Cardiac fibroblast (primary cell): Measurements from ENCODE around the gene NELFCD.

Experiments used
- DNase-seq, 2 donors: peaks; one replicate each; pipeline versions ENCODE4 v3.0.0 to v3.0.0-alpha.2; 2010; ENCODE audit warnings: low read depth in 2 of 2
- H3K4me3 ChIP-seq, 2 donors: replicated peaks in 1 of 2; 1 replicate in 1 of 2; 2 replicates in 1 of 2; pipeline ENCODE4 v1.5.1; 2011; ENCODE audit warnings: low read depth in 2 of 2, low read length in 2 of 2, mild to moderate bottlenecking in 2 of 2, moderate library complexity in 1 of 2
- CTCF ChIP-seq: IDR thresholded peaks from one replicate; pipeline ENCODE4 v1.5.1; 2011; ENCODE audit warnings: low read depth, mild to moderate bottlenecking, low read length, inconsistent platforms

NELFCD gene

GRCh38 chr20:58989196-58989595 lies 8.1 kb downstream of the NELFCD start:
- no peak for TF ChIP-seq CTCF
- DNase-seq: no peak
- H3K4me3 ChIP-seq: no peak overlapping the region

DNA sequence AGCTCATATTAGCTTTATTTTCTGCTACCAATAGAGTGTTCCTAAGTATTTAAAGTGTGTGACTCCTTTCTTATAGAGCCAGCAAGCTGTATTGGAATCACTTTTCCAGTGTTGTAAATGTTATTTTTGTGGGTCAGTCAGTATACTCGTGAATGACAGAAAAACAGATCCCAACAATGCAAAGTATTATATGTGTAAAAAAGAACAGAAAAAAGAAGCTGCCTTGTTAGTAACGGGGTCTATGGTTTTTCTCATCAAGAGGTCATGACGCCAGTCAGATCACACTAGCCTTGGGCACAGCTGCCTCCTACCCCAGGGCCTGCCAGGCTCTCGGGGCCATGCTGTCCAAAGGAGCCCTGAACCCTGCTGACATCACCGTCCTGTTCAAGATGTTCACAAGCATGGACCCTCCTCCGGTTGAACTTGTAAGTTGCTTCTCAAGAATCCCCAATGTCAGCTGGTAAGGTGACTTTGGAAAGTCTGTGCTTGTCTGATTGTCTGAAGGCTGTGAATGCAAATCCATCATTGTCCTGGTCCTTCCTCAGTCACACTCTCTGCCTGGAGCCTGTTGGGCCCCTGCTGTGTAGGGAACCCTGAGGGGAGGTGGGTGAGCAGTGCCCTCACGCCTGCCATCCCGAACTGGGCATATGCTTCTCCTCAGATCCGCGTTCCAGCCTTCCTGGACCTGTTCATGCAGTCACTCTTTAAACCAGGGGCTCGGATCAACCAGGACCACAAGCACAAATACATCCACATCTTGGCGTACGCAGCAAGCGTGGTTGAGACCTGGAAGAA lies 9.8 kb downstream of the NELFCD start:
- H3K4me3 ChIP-seq: no peak overlapping the region
- DNase-seq: no peak
- TF ChIP-seq CTCF: no peak

DNA sequence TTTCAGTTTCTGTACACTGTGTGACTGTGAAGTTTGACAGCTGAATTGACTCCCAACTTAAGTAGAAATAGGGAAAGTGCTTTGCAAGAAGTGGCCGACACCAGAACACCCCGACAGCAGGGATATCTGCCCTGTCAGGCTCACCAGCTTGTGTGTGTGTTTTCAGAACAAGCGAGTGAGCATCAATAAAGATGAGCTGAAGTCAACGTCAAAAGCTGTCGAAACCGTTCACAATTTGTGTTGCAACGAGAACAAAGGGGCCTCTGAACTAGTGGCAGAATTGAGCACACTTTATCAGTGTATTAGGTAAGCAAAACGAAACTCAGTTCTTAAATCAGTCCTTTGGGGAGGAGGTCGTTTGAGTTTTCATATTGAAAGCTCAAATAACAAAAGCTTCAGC lies 10.7 kb downstream of the NELFCD start:
- TF ChIP-seq CTCF: no peak
- DNase-seq: no peak
- no peak overlapping the region for H3K4me3 ChIP-seq

- TF ChIP-seq CTCF: no peak
- no peak for DNase-seq
- H3K4me3 ChIP-seq: no peak overlapping the region
These were observed 11.9 kb downstream of the NELFCD start for GRCh38 chr20:58992911-58993310.

DNA sequence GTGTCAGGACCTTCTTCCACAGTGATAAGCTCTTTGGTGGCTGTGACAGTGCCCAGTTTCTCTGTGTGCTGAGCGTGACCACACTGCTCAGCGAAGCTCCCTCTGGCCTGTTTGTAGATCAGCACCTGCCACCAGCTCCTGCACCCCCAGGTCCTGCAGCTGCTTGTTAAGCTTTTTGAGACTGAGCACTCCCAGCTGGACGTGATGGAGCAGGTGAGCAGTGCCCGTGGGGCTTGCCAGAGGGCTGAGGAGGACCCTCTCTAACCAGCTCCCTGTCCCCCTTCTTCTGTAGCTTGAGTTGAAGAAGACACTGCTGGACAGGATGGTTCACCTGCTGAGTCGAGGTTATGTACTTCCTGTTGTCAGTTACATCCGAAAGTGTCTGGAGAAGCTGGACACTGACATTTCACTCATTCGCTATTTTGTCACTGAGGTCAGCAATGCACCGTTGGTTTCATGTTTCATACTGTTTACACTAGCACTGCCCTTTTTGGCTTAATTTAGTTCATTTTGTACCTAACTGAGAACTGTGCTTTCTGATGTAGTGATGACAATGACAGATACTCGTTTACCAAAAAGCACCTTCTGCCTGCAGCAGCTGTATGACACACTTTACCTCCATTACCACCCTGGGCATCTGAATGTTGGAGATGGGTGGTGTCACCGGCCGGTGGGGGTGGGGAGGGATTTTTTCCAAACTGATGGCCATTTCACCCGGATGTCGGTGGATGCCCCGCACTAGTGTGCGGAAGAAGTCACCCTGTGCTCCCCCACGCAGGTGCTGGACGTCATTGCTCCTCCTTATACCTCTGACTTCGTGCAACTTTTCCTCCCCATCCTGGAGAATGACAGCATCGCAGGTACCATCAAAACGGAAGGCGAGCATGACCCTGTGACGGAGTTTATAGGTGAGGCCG lies 12.5 kb downstream of the NELFCD start:
- no peak for DNase-seq
- no peak for TF ChIP-seq CTCF
- no peak overlapping the region for H3K4me3 ChIP-seq

DNA sequence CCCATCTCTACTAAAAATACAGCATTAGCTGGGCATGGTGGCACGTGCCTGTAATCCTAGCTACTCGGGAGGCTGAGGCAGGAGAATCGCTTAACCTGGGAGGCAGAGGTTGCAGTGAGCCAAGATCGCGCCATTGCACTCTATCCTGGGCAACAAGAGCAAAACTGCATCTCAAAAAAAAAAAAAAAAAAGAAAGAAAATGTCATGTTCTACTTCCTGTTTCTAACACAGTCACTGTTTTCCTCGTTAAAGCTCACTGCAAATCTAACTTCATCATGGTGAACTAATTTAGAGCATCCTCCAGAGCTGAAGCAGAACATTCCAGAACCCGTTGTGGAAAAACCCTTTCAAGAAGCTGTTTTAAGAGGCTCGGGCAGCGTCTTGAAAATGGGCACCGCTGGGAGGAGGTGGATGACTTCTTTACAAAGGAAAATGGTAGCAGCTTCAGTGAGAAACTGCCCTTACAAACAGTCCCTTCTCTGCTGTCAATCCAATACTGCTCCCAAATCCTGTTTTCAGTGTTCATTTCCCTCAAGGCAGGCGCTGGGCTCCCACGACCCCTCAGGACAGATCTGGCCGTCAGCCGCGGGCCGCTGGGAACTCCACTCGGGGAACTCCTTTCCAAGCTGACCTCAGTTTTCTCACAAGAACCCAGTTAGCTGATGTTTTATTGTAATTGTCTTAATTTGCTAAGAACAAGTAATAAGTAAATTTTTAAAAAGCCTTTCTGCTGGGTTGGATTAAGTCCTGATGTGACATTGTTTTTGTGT lies 13.5 kb downstream of the NELFCD start:
- DNase-seq: no peak
- no peak overlapping the region for H3K4me3 ChIP-seq
- TF ChIP-seq CTCF: no peak
